A549 treated with CORT108297 at 1 μM for 4 hours (cell line): ENCODE data around the gene ARAP1. TPM values are rescaled to one million over a fixed set of nuclear protein-coding genes. Genes with fewer than 3 reads are reported as not detected.

Experiments
- total RNA-seq: library from RNA; stranded (reverse); fragments of 200-300 nt; extraction: Qiagen RNA extraction; gene quantifications from 5 replicates; pipeline ENCODE4 v1.2.3, GENCODE V29; 2022

The ARAP1 gene
- 24.7 to 33.5 TPM (median 31.4 TPM) in 5 replicates for total RNA-seq

GRCh38 chr11:72752088-72752914 is at the start of gene ARAP1:
Gene ARAP1 (minus strand): TSS chr11:72752408. CDS start chr11:72727128, 25,280 bp downstream.

GRCh38 chr11:72793425-72794367 is 41.5 kb upstream of the ARAP1 start, which contains the start of gene STARD10:
Gene STARD10 (minus strand): TSS chr11:72794047. CDS start chr11:72781181, 12,866 bp downstream.

GRCh38 chr11:72673943-72674828 is 78.0 kb downstream of the ARAP1 start, which contains the start of gene PDE2A:
Gene PDE2A (minus strand): TSS chr11:72674422. CDS start chr11:72674207, 215 bp downstream.

Other genes with a start within 250 kb of the ARAP1 start
- gene PDE2A, start 78.0 kb downstream of the ARAP1 start, total RNA-seq: 1.1 to 1.9 TPM (median 1.2 TPM) in 5 replicates
- 15.0 to 21.0 TPM (median 19.1 TPM) in 5 replicates for gene STARD10, start 41.6 kb upstream of the ARAP1 start, total RNA-seq
- 3.1 to 5.2 TPM (median 4.5 TPM) in 5 replicates for gene ATG16L2, start 62.0 kb upstream of the ARAP1 start, total RNA-seq